Measurements from ENCODE around the gene OR52N5. TPM values are rescaled to one million over a fixed set of nuclear protein-coding genes. Genes with fewer than 3 reads are reported as not detected.

Gene OR52N5
- total and polyA plus RNA-seq, 2 of the 13 experiments (the other 11 are each of a cell fraction or from before 2014, with no cell fraction given): not detected

- TF ChIP-seq ZNF878 (CRISPR knock-in tag; IDR thresholded peaks at IDR 0.05) (no peak), ZNF367 (CRISPR knock-in tag; IDR thresholded peaks at IDR 0.05; ENCODE audit: borderline replicate concordance) (no peak)
Observed at GRCh38 chr11:5808500-5809121, 25.5 kb upstream of the OR52N5 start, which contains the start of gene OR52N2 (continued).

GRCh38 chr11:5807580-5807979, 24.4 kb upstream of the OR52N5 start:
- peak overlapping the region; percentile 43; the same call in 1 of the 2 replicates for H3K4me2 ChIP-seq (ENCODE audit: low read depth, low read length)
- no peak overlapping the region for H3K9ac ChIP-seq (ENCODE audit: insufficient read depth, low read depth, low read length)
- H3K79me2 ChIP-seq (ENCODE audit: insufficient read depth, low read length): no peaks in the 10 kb centered on the region
- FAIRE-seq: no peak
- peaks cover 1 to 25% of the 10 kb centered on the region in 2 experiments; a peak in 4 of 5 replicates for H3K27me3 ChIP-seq (ENCODE audit: control insufficient read depth in 1 of 2, insufficient read depth in 2 of 2, low read length in 2 of 2)
- peaks cover 18% of the 10 kb centered on the region for H3K4me1 ChIP-seq (ENCODE audit: insufficient read depth, low read length)
- no peak overlapping the region for H3K4me3 ChIP-seq (replicated peaks in 1 of 3; ENCODE audit: insufficient read depth in 1 of 3, low read depth in 2 of 3, low read length in 3 of 3)
- in situ Hi-C loops (cut with HindIII; ENCODE audit: extremely low pct_ligation_motif_present, low pct_unique_long_range_greater_than_20kb) (loop anchor here (5.0 to 10.0 kb wide), 3 partner anchors 123 to 330 kb away; partner anchors contain the start of genes TRIM22 and TRIM5), intact Hi-C loops (cut with micrococcal nuclease; ENCODE audit: unreplicated experiment) (no loop called here)
- ChIA-PET POLR2A (no interaction called here), CTCF (ENCODE audit: low intra/inter-chr PET ratio, low total read pairs) (interaction anchor here (0.8 to 3.1 kb wide), 4 partner anchors 207 to 683 kb away, joined by 3 to 37 read pairs (median 20); no protein-coding TSS in a partner anchor)
- WGBS (ENCODE audit: low lambda C conversion rate): 25% methylated on average over 6 of the region's 10 CpGs
- no peaks in the 10 kb centered on the region for H4K20me1 ChIP-seq (ENCODE audit: insufficient read depth, low read length)
- BruUV-seq (replicated peaks): no TSS peak
- peak; percentile 8 for DNase-seq (ENCODE audit: low spot score)
- peak; percentile 84 for ATAC-seq
- no peak overlapping the region for H2AFZ ChIP-seq (ENCODE audit: low read length)
- H3K36me3 ChIP-seq (replicated peaks in 1 of 2; ENCODE audit: control insufficient read depth in 1 of 2, insufficient read depth in 2 of 2, low read length in 2 of 2): no peaks in the 10 kb centered on the region
- no peaks in the 10 kb centered on the region for H3K9me3 ChIP-seq (ENCODE audit: low read length)
- H3K27ac ChIP-seq (ENCODE audit: extremely low read length, insufficient read depth, low read length): no peak overlapping the region
- TF ChIP-seq ZSCAN12 (CRISPR knock-in tag; IDR thresholded peaks at IDR 0.05) (no peak), IKZF1 (IDR thresholded peaks at IDR 0.05) (no peak), ATF5 (CRISPR knock-in tag; IDR thresholded peaks at IDR 0.05; ENCODE audit: low read depth) (no peak), ZNF709 (CRISPR knock-in tag; IDR thresholded peaks at IDR 0.05) (no peak), NONO (IDR thresholded peaks at IDR 0.05) (no peak), NONO (CRISPR knock-in tag; conservative IDR thresholded peaks at IDR 0.05) (no peak), NCOA2 (CRISPR knock-in tag; IDR thresholded peaks at IDR 0.05) (no peak), PHF8 (CRISPR knock-in tag; IDR thresholded peaks at IDR 0.05) (no peak), ZNF275 (CRISPR knock-in tag; IDR thresholded peaks at IDR 0.05; ENCODE audit: borderline replicate concordance) (no peak), IKZF4 (CRISPR knock-in tag; IDR thresholded peaks at IDR 0.05; ENCODE audit: borderline replicate concordance, low read depth, not compliant biosample characterization) (no peak), SOX13 (IDR thresholded peaks at IDR 0.05) (no peak), SOX13 (CRISPR knock-in tag; conservative IDR thresholded peaks at IDR 0.05 in 1 of 2, IDR thresholded peaks at IDR 0.05 in 1 of 2) (no peak), HIC2 (CRISPR knock-in tag; IDR thresholded peaks at IDR 0.05; ENCODE audit: low read depth) (no peak), ZNF362 (CRISPR knock-in tag; IDR thresholded peaks at IDR 0.05; ENCODE audit: borderline replicate concordance) (no peak), ZNF224 (CRISPR knock-in tag; IDR thresholded peaks at IDR 0.05) (no peak)
